ENCODE measurements around the gene OR14C36. TPM values are rescaled to one million over a fixed set of nuclear protein-coding genes. Genes with fewer than 3 reads are reported as not detected.

The OR14C36 gene
- total and polyA plus RNA-seq, 8 donors = not detected

DNA sequence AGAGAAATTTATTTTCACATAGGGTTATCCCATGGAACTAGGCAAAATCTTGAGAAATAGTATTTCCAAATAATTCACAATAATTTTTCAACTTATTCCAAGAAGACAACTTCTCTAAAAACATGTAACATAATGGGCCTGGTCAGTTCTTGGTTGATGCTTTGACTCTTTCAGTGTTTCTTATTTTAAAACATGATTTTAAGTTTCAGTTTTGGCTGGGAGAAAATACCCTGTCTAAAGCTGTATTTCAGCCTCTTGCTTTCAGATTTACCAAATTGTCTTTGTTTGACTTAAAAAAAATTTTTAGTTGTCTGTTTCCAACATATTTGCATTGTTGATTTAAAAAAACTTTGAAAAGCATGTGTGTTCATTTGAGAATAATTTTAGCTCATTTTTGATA is 18.0 kb downstream of the OR14C36 start:
- H3K27me3 ChIP-seq = no peaks in the 10 kb centered on the region
- FAIRE-seq = no peak

DNA sequence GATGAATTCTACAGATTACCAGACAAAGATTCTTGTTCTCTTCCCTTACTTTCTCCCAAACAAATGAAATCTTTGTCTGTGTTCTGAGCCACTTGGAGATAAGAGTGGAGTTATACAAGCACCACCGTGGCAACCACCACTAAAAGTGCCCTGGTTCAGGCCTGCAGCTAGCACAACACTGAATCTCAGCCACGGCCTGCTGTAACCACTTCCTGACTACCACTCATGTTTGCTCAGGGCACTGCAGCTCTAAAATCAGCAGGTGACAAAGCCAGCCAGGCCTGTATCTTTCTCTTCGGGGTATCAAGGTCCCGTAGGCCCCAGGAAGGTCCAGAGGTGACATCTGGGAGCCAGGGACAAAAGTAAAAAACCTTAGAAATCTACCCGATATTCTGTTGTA is 23.8 kb downstream of the OR14C36 start:
- intact Hi-C loops (cut with DNase I) = no loop called here
- ATAC-seq = no peak
- Histone ChIP-seq H3K4me3 (no peak overlapping the region), H3K9me3 (no peaks in the 10 kb centered on the region), H3K27me3 (no peaks in the 10 kb centered on the region), H3K36me3 (no peaks in the 10 kb centered on the region), H3K27ac (no peak overlapping the region), H3K4me1 (no peaks in the 10 kb centered on the region)
- 49 to 60% methylated on average over 5 of the region's 5 CpGs for WGBS, 2 donors
- FAIRE-seq = no peak
- TF ChIP-seq, protein P1, sequence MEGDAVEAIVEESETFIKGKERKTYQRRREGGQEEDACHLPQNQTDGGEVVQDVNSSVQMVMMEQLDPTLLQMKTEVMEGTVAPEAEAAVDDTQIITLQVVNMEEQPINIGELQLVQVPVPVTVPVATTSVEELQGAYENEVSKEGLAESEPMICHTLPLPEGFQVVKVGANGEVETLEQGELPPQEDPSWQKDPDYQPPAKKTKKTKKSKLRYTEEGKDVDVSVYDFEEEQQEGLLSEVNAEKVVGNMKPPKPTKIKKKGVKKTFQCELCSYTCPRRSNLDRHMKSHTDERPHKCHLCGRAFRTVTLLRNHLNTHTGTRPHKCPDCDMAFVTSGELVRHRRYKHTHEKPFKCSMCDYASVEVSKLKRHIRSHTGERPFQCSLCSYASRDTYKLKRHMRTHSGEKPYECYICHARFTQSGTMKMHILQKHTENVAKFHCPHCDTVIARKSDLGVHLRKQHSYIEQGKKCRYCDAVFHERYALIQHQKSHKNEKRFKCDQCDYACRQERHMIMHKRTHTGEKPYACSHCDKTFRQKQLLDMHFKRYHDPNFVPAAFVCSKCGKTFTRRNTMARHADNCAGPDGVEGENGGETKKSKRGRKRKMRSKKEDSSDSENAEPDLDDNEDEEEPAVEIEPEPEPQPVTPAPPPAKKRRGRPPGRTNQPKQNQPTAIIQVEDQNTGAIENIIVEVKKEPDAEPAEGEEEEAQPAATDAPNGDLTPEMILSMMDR (IDR thresholded peaks at IDR 0.05) = no peak
- no peak for DNase-seq

More for the DNA sequence above, 18.0 kb downstream of the OR14C36 start:
- ATAC-seq = no peak
- Histone ChIP-seq H3K4me1 (no peaks in the 10 kb centered on the region), H3K36me3 (no peaks in the 10 kb centered on the region), H3K9me3 (no peaks in the 10 kb centered on the region), H3K4me3 (no peak overlapping the region), H3K27ac (no peak overlapping the region)
- intact Hi-C loops (cut with DNase I) = no loop called here
- TF ChIP-seq, protein P1 (IDR thresholded peaks at IDR 0.05) = no peak
- DNase-seq = no peak

DNA sequence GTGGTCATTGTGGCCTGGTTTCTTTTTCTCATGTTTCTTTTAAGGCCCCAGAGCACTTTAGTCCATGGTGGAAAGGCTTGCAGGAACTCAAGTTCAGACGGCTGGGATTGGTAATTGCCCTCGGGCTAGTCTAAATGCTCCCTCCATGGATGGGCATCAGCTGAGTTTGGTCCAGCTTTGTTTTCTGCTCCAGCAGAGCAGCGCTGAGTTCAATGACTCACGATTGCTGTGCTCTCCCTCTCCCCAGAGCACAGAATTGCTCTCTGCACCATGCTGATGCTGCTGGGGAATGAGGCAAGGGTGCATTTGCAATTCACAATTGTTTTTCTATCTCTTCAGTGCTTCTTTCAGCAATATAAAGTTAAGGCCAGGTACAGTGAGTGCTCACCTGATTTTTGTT is 25.2 kb downstream of the OR14C36 start:
- H3K4me3 ChIP-seq = no peak overlapping the region
- H3K27me3 ChIP-seq = no peaks in the 10 kb centered on the region
- DNase-seq (no peak), ATAC-seq (no peak), FAIRE-seq (no peak)
- H3K9me3 ChIP-seq = no peaks in the 10 kb centered on the region
- WGBS, 2 donors = 57 to 63% methylated on average over 4 of the region's 4 CpGs
- H3K27ac ChIP-seq = no peak overlapping the region
- TF ChIP-seq, protein P1 (IDR thresholded peaks at IDR 0.05) = no peak
- H3K36me3 ChIP-seq = no peaks in the 10 kb centered on the region
- H3K4me1 ChIP-seq = no peaks in the 10 kb centered on the region
- intact Hi-C loops (cut with DNase I) = no loop called here

DNA sequence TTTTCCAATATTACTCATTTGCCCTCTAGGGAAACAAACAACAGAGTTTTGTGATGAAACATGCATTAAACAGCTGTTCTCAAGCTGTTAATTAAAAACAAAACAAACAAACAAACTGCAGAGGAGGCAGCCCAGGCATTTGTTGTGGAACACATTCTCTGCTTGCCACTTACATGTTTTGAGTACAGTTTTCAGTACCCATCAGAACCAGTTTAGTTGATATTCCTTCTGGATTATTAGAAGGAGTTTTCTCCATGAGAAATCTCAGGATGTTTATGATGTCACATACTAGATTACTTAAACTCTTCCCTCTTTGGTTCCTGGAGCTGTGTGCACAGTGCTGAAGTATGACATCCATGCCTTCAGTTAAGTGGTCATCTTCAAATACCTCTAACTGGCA is 26.9 kb downstream of the OR14C36 start, which contains the start of gene OR2T6:
OR2T6 (plus strand) TSS at position 301 of the 400 bp plus-strand sequence. CDS start 11,863 bp downstream, outside the sequence.
- Histone ChIP-seq H3K36me3 (no peaks in the 10 kb centered on the region), H3K4me3 (no peak within 1 kb of the TSS), H3K27me3 (no peaks in the 10 kb centered on the region), H3K9me3 (no peaks in the 10 kb centered on the region), H3K4me1 (no peaks in the 10 kb centered on the region), H3K27ac (no peak within 1 kb of the TSS)
- TF ChIP-seq, protein P1 (IDR thresholded peaks at IDR 0.05) = no peak
- DNase-seq (no peak), ATAC-seq (no peak), FAIRE-seq (no peak)
- intact Hi-C loops (cut with DNase I) = no loop called here

DNA sequence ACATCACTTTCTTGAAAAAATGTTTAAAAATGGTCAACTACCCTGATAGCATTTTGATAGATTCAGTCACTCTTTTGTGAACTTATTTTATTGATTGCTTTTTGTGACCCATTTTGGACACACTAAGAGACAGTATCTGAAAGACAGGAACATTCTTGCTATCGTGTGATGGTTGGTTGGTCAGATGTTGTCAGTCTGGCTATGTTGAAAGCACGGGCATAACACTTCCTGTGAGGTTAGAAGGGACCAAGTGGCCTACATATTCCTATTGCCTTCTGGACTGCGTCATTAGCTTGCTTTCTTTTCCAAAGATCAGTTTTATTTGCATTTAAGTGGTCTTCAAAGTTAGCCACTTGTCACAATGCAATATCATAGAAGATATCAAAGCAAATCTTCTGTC is 28.3 kb downstream of the OR14C36 start:
- Histone ChIP-seq H3K36me3 (no peaks in the 10 kb centered on the region), H3K4me1 (no peaks in the 10 kb centered on the region), H3K27me3 (no peaks in the 10 kb centered on the region), H3K9me3 (no peaks in the 10 kb centered on the region), H3K27ac (no peak overlapping the region), H3K4me3 (no peak overlapping the region)
- ATAC-seq = no peak
- no peak for FAIRE-seq
- WGBS, 2 donors = 47 to 61% methylated on average over 3 of the region's 3 CpGs
- TF ChIP-seq, protein P1 (IDR thresholded peaks at IDR 0.05) = no peak
- intact Hi-C loops (cut with DNase I) = no loop called here
- no peak for DNase-seq
